Psoas muscle (tissue), 8 donors: ENCODE measurements around the gene CACNA1D. TPM values are rescaled to one million over a fixed set of nuclear protein-coding genes. Genes with fewer than 3 reads are reported as not detected.

ENCODE experiments used
- ATAC-seq, 4 donors: fragments of 200-7000 bp; cut with Tn5 transposase; one replicate each; pipeline ENCODE4 v1.9.1; 2020; ENCODE audit warnings: moderate library complexity in 3 of 4, mild to moderate bottlenecking in 2 of 4
- DNase-seq, 2 donors: peaks; one replicate each; pipeline ENCODE4 v3.0.0-alpha.2; 2020
- H3K27ac ChIP-seq: fragments of 200-600 bp; one replicate; pipeline ENCODE4 v1.8.0; 2022
- H3K27me3 ChIP-seq, 3 donors: fragments of 200-600 bp in 1 of 3; one replicate each; pipeline versions ENCODE4 v1.6.1 to v1.8.0; 2013 to 2022; ENCODE audit warnings: low read length in 2 of 3, mild to moderate bottlenecking in 2 of 3, moderate library complexity in 1 of 3; ENCODE audit not compliant: insufficient read depth in 3 of 3
- H3K36me3 ChIP-seq, 2 donors: fragments of 200-600 bp in 1 of 2; one replicate each; pipeline versions ENCODE4 v1.6.1 to v1.8.0; 2013 to 2022; ENCODE audit warnings: low read depth in 1 of 2, mild to moderate bottlenecking in 1 of 2, moderate library complexity in 1 of 2; ENCODE audit not compliant: insufficient read depth in 1 of 2
- H3K4me1 ChIP-seq: fragments of 200-600 bp; one replicate; pipeline ENCODE4 v1.8.0; 2022
- H3K4me3 ChIP-seq: fragments of 200-600 bp; one replicate; pipeline ENCODE4 v1.8.0; 2022; ENCODE audit warnings: mild to moderate bottlenecking
- H3K9me3 ChIP-seq: fragments of 200-600 bp; one replicate; pipeline ENCODE4 v1.8.0; 2022
- CTCF ChIP-seq: fragments of 200-600 bp; IDR thresholded peaks from one replicate; pipeline ENCODE4 v1.8.0; 2022; ENCODE audit warnings: antibody characterized with exemption
- WGBS, 3 donors: extraction: QIAGEN DNeasy Blood & Tissue Kit; methylation state at CpG; one replicate each; pipeline versions ENCODE4 v1.1.6 to v1.1.7; 2013; 5-methylcytosine and 5-hydroxymethylcytosine counted together
- intact Hi-C, 2 donors: fragments of 100-400 bp; cut with DNase I; formaldehyde crosslinking; loops; one replicate each; pipeline versions ENCODE4 v1.11.0 to v1.14.2; 2022
- polyA plus RNA-seq, 3 donors: library from polyadenylated mRNA; stranded (reverse); fragments of 200-250 nt; gene quantifications; one replicate each; pipeline ENCODE4 v1.2.3, GENCODE V29; 2013
- total RNA-seq, 4 donors: library from RNA; stranded (reverse); fragmentation: NEBNext Ultra II Directional in 2 of 4; extraction: Animal tissue kit (Norgen Biotek cat#: 25700) in 2 of 4; gene quantifications; one replicate each; pipeline versions ENCODE4 v1.2.1 to v1.2.4, GENCODE V29; 2021 to 2023
- donor health status: healthy with polysubstance abuse.
- donor health status: DM: no; HTN: no; CAD: no; lungs with moderate emphysema.
- donor health status: Bipolar disorder and iron deficiency.
- donor health status: healthy.
- donor health status: DM: yes; HTN: yes; CAD: no.
- donor health status: DM: no; HTN: no; CAD: no.
- donor health status: DM: no; HTN: no; CAD: no.
- donor health status: DM: yes; HTN: yes; CAD: no.

CACNA1D gene
- total and polyA plus RNA-seq, 7 donors = 0.05 to 0.82 (median 0.28) TPM; not detected in 2

- WGBS, 3 donors = 80 to 82% (median 81%) methylated on average over 4 of the region's 4 CpGs
- peaks cover 0 to 2% (median 0%) of the 10 kb centered on the region in 3 donors for H3K27me3 ChIP-seq
- no peaks in the 10 kb centered on the region for H3K4me1 ChIP-seq
- no peak overlapping the region for H3K27ac ChIP-seq
- H3K4me3 ChIP-seq = no peak overlapping the region
- no peaks in the 10 kb centered on the region for H3K36me3 ChIP-seq
- no peaks in the 10 kb centered on the region for H3K9me3 ChIP-seq
- DNase-seq (no peak), ATAC-seq (no peak)
- no peak for TF ChIP-seq CTCF
- intact Hi-C loops = no loop called here
These were observed 199.6 kb downstream of the CACNA1D start for GRCh38 chr3:53694046-53694445.

DNA sequence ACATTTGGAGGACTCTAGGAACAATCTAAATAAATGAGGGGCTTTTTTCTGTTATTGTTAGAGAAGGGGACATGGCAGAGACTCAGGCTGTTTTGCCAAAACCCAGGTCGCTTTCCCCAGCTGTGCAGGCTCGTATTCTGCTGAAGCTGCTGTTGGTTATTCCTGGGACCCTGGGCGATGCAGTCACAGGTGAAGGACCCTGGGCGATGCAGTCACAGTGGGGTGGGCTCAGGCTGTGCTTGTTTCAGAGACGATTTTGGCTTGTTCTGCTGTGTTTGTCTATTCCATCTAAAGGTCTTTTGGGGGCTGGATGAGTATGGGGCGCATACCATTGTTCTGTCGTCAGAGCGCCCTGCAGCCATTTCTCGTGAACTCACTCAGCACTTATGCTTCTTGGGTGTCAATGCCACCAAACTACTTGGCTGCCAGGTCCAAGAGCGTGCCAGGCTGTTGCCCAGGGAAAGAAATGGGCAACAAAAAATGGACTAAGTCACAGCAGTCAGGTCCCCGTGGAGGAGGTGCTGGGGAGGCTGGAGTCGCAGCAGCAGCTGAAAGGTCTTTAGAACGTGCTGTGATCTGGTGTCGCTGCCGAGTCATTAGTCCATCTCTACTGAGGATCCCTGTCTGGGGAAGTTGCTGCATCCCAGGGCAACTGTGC lies 200.4 kb downstream of the CACNA1D start:
- DNase-seq = no peak
- no peak overlapping the region for H3K27ac ChIP-seq
- ATAC-seq = no peak
- no peak overlapping the region for H3K4me3 ChIP-seq
- WGBS, 3 donors = 70 to 80% (median 74%) methylated on average over 15 of the region's 15 CpGs
- intact Hi-C loops = no loop called here
- peaks cover 0 to 2% (median 0%) of the 10 kb centered on the region in 3 donors for H3K27me3 ChIP-seq
- no peaks in the 10 kb centered on the region for H3K36me3 ChIP-seq
- TF ChIP-seq CTCF = no peak
- no peaks in the 10 kb centered on the region for H3K9me3 ChIP-seq
- H3K4me1 ChIP-seq = no peaks in the 10 kb centered on the region

DNA sequence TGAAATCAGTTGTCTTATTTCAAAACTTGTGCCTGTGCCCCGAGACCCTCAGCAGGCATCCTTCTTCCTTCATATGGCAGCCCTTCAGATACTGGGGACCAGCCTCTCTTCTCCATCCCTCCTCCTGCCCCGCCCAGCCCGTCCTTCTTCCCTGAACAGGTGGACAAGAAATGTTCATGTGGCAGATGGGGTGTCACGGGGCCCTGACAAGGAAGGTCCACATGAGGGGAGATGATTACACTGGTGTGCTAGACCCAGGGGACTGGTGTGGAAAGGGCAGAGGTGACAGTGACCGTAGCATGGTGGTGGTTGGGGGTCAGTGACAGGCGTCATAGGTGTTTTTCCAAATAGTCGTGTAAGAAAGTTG lies 200.9 kb downstream of the CACNA1D start:
- Histone ChIP-seq H3K27me3 (peaks cover 0 to 2% (median 0%) of the 10 kb centered on the region in 3 donors), H3K36me3 (no peaks in the 10 kb centered on the region), H3K4me1 (no peaks in the 10 kb centered on the region), H3K9me3 (no peaks in the 10 kb centered on the region), H3K4me3 (no peak overlapping the region), H3K27ac (no peak overlapping the region)
- no peak for TF ChIP-seq CTCF
- intact Hi-C loops = no loop called here
- ATAC-seq (no peak), DNase-seq (no peak)
- WGBS, 3 donors = 78 to 85% (median 83%) methylated on average over 7 of the region's 7 CpGs

GRCh38 chr3:53696401-53697172 lies 202.2 kb downstream of the CACNA1D start:
- H3K27ac ChIP-seq = no peak overlapping the region
- intact Hi-C loops = no loop called here
- TF ChIP-seq CTCF = no peak
- H3K9me3 ChIP-seq = no peaks in the 10 kb centered on the region
- peaks cover 0 to 2% (median 0%) of the 10 kb centered on the region in 3 donors for H3K27me3 ChIP-seq
- no peaks in the 10 kb centered on the region for H3K36me3 ChIP-seq
- ATAC-seq (no peak), DNase-seq (no peak)
- no peaks in the 10 kb centered on the region for H3K4me1 ChIP-seq
- H3K4me3 ChIP-seq = no peak overlapping the region
- 66 to 68% (median 67%) methylated on average over 4 of the region's 4 CpGs for WGBS, 3 donors
